ENCODE measurements around the gene TAOK3.

GRCh38 chr12:118256352-118256751 lies 116.4 kb downstream of the TAOK3 start:
- TF ChIP-seq, protein P1, sequence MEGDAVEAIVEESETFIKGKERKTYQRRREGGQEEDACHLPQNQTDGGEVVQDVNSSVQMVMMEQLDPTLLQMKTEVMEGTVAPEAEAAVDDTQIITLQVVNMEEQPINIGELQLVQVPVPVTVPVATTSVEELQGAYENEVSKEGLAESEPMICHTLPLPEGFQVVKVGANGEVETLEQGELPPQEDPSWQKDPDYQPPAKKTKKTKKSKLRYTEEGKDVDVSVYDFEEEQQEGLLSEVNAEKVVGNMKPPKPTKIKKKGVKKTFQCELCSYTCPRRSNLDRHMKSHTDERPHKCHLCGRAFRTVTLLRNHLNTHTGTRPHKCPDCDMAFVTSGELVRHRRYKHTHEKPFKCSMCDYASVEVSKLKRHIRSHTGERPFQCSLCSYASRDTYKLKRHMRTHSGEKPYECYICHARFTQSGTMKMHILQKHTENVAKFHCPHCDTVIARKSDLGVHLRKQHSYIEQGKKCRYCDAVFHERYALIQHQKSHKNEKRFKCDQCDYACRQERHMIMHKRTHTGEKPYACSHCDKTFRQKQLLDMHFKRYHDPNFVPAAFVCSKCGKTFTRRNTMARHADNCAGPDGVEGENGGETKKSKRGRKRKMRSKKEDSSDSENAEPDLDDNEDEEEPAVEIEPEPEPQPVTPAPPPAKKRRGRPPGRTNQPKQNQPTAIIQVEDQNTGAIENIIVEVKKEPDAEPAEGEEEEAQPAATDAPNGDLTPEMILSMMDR (IDR thresholded peaks at IDR 0.05), result no peak
- TF ChIP-seq POLR2A (IDR thresholded peaks at IDR 0.05; ENCODE audit: low read depth), result no peak

All from esophagus muscularis mucosa (tissue), 3 donors.